GM12873 (cell line): Measurements from ENCODE around the gene TMED10.

Source experiments
- TF ChIP-seq, protein P1 (sequence below): IDR thresholded peaks from 2 replicates; pipeline ENCODE4 v1.5.1; 2012; ENCODE audit warnings: low read depth, mild to moderate bottlenecking, moderate library complexity, low read length, control low read depth; ENCODE audit not compliant: insufficient read depth; ENCODE audit errors: missing control alignments

The TMED10 gene

GRCh38 chr14:75126679-75127473, 49.5 kb downstream of the TMED10 start, which contains the start of gene NEK9:
TSS of gene NEK9 (minus strand) at chr14:75127048. CDS start at chr14:75126921, 127 bp downstream.
- TF ChIP-seq, protein P1, sequence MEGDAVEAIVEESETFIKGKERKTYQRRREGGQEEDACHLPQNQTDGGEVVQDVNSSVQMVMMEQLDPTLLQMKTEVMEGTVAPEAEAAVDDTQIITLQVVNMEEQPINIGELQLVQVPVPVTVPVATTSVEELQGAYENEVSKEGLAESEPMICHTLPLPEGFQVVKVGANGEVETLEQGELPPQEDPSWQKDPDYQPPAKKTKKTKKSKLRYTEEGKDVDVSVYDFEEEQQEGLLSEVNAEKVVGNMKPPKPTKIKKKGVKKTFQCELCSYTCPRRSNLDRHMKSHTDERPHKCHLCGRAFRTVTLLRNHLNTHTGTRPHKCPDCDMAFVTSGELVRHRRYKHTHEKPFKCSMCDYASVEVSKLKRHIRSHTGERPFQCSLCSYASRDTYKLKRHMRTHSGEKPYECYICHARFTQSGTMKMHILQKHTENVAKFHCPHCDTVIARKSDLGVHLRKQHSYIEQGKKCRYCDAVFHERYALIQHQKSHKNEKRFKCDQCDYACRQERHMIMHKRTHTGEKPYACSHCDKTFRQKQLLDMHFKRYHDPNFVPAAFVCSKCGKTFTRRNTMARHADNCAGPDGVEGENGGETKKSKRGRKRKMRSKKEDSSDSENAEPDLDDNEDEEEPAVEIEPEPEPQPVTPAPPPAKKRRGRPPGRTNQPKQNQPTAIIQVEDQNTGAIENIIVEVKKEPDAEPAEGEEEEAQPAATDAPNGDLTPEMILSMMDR: peak; percentile 8

DNA sequence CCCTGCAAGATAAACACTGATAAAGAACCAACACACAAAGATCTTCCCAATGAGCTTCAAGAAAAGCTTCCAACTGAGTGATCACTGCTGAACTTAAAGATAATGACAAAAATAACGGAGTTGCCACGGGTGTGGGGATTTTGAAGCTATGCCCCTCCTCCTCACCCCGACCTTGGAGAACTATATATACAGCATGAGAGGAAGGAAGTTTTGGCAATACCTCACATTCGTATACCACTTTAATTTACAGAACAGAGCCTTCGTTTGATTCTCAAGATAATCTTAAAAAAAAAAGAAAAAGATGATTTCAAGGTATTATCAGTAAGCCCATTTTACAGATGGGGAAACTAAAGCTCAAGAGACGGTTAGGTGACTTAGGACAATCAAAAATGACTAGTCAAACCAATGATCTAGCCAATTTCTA, 50.3 kb downstream of the TMED10 start:
- TF ChIP-seq, protein P1: no peak

DNA sequence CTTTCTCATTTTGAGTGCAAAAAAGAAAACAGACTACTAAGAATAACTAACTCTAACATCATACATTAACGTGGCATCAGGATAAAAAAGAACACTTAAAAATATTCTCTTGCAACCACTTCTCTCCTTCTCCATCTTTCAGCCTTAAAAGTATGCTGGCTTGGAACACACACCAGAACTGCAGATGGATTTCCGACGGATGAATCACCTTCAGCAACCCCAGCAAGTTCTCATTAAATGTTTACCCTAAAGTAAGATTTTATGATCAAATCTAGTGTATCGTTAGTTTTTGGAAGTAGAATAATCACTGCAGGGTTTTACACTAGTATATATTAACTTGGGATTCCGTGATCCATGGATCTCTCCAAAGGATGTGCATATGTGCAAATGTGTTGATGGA, 50.8 kb downstream of the TMED10 start:
- TF ChIP-seq, protein P1: no peak

GRCh38 chr14:75123991-75124390, 52.4 kb downstream of the TMED10 start:
- TF ChIP-seq, protein P1: no peak

DNA sequence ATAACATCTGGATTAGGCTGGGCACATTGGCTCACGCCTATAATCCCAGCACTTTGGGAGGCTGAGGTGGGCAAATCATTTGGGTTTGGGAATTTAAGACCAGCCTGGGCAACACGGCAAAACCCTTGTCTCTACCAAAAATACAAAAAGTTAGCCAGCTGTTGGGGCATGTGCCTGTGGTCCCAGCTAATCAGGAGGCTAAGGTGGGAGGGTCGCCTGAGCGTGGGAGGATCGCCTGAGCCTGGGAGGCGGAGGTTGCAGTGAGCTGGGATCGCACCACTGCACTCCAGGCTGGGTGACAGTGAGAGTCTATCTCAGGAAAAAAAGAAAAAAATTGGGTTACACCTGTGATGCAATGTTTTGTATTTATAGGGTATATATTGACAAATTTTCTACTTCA, 54.9 kb downstream of the TMED10 start:
- TF ChIP-seq, protein P1: no peak

GRCh38 chr14:75120541-75121291, 55.7 kb downstream of the TMED10 start:
- TF ChIP-seq, protein P1: no peak

DNA sequence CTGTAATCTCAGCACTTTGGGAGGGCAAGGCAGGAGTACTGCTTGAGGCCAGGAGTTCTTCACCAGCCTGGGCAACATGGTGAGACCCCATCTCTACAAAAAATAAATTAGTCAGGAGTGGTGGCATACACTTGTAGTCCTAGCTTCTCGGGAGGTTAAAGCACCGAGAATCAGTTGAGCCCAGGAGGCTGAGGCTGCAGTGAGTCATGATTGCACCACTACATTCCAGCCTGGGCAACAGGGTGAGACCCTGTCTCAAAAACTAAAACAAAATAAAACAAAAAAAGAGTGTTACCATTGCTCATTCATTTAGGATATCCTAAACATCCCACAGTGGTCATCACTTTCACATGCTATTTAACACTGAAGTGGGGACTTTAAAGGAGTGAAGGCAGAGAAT, 57.4 kb downstream of the TMED10 start:
- TF ChIP-seq, protein P1: no peak
